Stimulated activated CD8-positive, alpha-beta memory T cell treated with anti-CD3 and anti-CD28 coated beads, Interleukin-12 subunit alpha, Interleukin-12 subunit beta, amount 100 ng/mL, for 1 hour (primary cell): ENCODE data around the gene MAP3K20.
"Not testable (repeated sequence)": the region's sequence is repeated elsewhere in the genome, so short reads cannot be mapped to it uniquely, and the experiment has no call there.

Experiments
- DNase-seq: peaks from one replicate; pipeline ENCODE4 v3.0.0-alpha.2; 2020; ENCODE audit warnings: low read depth

The MAP3K20 gene

GRCh38 chr2:173087793-173088496 lies 12.3 kb downstream of the MAP3K20 start:
- no peak for DNase-seq

GRCh38 chr2:173090276-173090877 lies 14.7 kb downstream of the MAP3K20 start:
- no peak for DNase-seq

DNA sequence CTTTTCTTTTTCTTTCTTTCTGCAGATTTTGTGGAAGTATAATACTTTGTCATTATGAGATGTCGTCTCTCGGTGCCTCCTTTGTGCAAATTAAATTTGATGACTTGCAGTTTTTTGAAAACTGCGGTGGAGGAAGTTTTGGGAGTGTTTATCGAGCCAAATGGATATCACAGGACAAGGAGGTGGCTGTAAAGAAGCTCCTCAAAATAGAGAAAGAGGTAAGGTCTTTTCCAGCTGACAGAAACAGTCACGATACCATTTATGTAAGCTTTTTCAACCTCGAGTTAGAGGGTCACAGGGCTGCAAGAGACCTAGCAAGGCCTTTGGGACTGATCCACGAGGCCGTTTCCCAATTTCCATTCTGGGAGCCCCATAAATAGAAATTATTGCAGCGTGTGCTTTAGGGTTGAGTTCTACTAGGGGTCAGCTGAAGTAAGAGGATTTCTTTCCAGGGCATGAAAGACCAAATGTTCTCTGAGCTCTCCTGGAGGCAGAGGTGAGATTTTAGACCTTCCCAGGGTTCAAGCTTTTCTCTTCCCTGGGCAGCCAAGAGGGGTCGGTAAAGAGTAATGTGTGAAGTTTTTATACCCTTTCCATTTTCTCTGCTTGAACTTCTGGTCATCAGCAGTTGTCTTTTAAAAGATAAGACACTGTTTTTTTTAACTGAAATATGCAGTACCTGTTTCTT lies 15.5 kb downstream of the MAP3K20 start:
- no peak for DNase-seq

- DNase-seq, result no peak
Observed at GRCh38 chr2:173091910-173092309, 16.3 kb downstream of the MAP3K20 start.

GRCh38 chr2:173092844-173093402 lies 17.3 kb downstream of the MAP3K20 start:
- DNase-seq, result no peak

DNA sequence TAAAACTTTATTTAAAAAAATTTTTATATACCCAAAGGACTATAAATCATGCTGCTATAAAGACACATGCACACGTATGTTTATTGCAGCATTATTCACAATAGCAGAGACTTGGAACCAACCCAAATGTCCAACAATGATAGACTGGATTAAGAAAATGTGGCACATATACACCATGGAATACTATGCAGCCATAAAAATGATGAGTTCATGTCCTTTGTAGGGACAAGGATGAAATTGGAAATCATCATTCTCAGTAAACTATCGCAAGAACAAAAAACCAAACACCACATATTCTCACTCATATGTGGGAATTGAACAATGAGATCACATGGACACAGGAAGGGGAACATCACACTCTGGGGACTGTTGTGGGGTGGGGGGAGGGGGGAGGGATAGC lies 18.0 kb downstream of the MAP3K20 start:
- DNase-seq, result not testable (repeated sequence)

GRCh38 chr2:173094731-173095130 lies 19.1 kb downstream of the MAP3K20 start:
- no peak for DNase-seq

DNA sequence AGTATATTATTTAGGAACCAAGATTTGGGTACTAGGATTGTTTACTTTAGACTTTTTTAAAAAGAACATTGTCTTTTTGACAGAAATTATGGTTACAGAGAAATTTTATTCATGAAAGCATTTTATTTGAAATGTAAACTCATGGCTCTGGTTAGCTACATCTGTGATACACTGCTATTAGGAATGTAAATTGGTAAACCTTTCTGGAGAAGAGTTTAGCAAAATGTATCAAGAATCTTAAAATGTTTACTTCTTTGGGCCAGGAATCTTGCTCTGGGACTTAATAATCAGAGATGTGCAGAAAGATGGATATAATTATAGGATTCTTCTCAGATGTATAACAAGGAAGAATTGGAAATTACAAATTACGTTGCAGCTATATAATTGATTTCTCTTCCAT lies 19.7 kb downstream of the MAP3K20 start:
- DNase-seq, result no peak

- DNase-seq, result no peak
Observed at GRCh38 chr2:173099271-173099670, 23.6 kb downstream of the MAP3K20 start.

DNA sequence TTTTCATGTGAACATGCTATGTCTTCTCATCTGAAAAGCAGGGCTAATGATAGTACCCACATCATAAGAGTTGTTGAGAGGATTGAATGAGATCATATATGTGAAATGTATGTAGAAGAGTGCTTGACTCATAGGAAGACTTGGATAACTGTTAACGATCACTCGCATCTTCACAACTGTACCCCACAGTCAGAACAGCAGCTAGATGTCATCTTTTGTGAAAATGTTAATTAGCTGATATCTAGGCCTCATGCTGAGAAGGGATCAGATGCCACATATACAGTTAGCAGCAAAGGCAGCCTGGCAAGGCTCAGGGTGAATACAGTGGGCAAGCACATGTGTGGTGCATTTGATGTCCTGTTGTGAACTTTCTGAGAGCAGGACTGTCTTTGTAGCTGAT lies 24.2 kb downstream of the MAP3K20 start:
- DNase-seq, result no peak

- no peak for DNase-seq
Observed at GRCh38 chr2:173101687-173102086, 26.0 kb downstream of the MAP3K20 start.

DNA sequence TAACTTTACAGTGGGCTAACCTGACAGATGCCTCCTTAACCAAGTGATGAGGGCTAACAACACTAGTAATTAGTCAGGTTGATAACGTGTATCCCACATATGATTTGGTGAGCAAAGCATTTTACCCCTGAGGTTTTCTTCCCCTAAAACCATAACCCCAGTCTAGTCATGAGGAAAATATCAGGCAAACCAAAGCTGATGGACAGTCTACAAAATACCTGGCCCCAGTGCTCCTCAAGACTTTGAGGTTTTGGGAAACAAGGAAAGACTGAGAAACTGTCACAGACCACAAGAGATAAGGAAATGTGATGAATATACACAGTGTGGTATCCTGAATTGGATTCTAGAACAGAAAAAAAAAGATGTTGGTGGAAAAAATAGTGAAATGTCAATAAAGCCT lies 28.5 kb downstream of the MAP3K20 start:
- no peak for DNase-seq

GRCh38 chr2:173106959-173107628 lies 31.4 kb downstream of the MAP3K20 start:
- no peak for DNase-seq

- DNase-seq, result no peak
Observed at GRCh38 chr2:173107629-173108022, 32.0 kb downstream of the MAP3K20 start.

DNA sequence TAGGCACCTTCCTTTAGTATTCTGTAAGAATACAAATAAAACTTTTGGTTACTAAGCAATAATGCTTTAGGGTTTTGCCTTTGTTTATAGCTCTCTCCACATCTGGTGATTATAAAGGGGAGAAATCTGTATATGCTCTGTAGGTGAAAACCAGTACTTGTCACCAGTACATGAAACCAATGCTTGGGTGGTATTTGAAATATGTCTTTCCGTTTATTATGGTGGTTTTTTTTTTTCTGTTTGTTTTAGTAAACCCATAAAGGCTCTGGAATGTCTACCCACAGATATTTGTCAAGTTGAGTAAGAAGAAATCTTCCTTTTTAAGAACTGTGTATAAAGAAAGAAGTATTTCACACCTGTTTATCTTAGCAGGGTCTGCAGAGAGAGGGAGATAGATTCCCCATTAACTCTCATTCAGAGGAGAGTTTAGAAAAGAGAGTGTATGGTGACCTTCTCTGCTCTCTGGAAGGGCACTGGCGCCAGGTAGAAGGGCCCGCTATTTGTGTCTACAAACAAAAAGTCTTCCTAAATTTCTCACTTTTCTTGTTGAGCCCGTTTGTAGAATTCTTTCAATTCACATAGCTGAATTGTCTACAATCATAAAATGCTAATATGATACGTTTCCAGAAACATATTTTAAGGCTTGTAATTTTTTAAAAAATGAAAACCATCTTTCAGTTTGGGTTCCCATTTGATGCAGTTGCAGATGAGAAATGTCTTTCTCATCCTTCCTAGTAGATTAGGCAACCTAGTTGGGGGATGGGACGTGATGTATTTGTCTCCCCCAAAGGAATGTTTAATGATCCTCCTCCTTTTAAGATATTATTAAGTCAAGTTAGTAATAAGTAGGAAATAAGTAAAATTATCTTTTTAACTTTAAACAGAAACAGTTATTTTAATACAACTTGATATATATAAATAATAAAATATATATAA lies 33.9 kb downstream of the MAP3K20 start:
- no peak for DNase-seq

DNA sequence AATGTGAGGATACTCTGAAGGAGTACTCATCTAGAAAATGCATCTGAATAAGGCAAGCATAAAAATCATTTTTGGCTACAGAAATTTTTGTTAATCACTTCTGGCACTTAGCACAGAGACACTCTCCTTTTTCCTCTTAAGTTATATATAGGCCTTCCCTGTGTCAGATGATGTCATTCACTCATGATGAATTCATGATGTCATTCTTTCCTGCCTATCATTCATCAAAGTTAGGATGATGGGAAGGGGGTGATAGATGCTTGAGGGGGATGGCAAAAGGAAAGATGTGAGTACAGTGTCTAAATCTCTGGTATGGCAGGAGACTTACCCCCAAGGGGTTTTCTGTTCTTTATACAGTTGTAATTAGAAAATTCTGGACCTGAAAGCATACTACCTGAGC lies 42.0 kb downstream of the MAP3K20 start:
- DNase-seq, result no peak

GRCh38 chr2:173118395-173118794 lies 42.7 kb downstream of the MAP3K20 start:
- DNase-seq, result no peak

DNA sequence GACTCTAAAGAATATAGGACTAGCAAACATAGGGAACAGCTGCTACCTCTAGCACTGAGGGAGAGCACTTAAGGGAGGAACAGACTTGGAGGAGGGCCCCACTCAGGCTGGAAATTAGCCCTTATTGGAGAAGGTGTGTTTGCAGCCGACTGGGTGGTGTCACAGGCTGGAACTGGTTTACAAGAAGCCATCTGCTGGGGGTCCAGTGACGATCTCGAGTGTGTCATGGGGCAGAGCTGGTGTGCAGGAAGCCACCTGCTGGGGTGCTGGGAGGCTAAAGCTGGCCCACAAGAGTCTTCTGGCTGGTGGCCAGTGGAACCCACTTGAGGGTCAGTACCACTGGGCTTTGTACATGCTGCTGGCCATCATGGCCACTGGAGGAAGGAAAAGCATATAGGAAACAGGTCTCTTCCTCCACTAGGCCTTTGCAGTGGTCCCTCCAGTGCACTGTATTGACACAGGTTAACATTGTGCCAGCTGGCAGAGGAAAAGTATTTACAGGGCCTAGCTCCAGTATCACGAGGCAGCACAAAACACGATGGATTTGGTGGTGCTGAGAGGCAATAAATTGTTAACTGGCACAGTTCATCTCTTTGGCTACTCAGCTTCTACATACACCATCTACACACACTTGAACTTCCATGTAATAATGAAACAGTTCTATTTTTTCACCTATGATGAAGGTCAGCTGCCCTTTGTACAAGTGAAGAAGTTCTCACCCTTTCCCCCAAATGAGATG lies 43.6 kb downstream of the MAP3K20 start:
- no peak for DNase-seq

DNA sequence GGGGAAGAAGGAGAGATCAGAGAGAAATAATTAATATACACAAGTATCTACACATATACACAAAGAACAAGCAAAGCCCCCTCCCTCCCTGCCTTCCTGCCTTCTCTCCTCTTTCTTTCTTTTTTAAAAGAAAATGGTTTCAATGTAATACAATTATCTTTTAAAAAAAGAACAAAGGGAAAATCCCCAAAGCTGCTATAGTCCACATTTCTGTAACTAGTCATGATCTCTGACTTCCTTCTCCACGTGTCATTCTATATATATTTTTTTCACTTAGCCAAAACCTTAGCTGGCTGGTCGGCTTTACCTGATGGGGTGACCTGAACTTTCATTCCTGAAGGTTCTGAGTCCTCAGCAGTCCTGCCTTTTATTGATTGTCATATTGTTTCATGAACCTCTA lies 44.3 kb downstream of the MAP3K20 start:
- no peak for DNase-seq

DNA sequence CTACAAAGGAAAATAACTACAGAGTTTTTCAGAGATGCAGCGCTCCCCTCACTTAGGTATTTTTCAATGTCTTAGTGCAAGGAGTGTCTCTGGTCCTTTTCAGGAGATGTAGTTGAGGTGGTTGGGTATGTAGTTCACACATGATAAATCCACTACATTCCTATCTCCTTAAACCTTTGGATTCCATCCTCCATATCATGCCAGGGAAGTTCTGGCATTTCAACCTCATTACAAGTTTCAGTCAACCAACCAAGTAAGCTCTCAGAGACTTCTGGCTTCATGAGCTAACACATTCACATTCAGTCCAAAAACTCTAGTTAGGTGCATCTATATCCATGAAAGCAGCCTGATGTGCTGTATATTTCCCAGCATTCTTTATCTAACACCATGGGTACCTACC lies 47.3 kb downstream of the MAP3K20 start:
- DNase-seq, result no peak

DNA sequence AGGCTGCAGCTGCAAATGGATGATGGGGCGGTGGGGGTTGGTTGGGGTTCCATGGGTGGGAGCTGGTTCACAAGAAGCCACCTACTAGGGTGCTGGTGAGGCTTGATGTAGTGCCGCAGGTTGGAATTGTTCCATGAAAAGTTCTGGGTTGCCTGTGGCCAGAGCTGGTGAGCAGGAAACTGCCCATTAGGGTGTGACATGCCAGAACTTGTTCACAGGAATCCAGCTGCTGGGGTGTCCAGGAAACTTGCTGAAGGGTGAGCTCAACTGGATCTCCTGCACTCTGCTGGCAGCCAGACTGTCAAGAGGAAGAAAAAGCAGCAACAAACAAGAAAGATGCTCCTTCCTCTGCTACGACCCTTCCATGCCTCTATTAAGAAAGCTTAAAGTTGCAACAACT lies 48.8 kb downstream of the MAP3K20 start:
- no peak for DNase-seq
